Measurements from ENCODE around the gene MED29. TPM values are rescaled to one million over a fixed set of nuclear protein-coding genes. Genes with fewer than 3 reads are reported as not detected.

The MED29 gene
- total RNA-seq, 1 experiment from 2014 or later = 42.9 TPM

GRCh38 chr19:39389631-39390414, 1.4 kb upstream of the MED29 start:
- ChIA-PET CTCF (interaction anchor here (1.6 kb wide), 1 partner anchor 84 kb away, joined by 6 read pairs; no protein-coding TSS in a partner anchor), POLR2A (interaction anchor here (0.8 to 2.0 kb wide), 2 partner anchors 46 to 87 kb away, joined by 4 to 17 read pairs; partner anchors contain the start of gene RPS16)
- Mint-ChIP-seq H3K4me3 (peak overlapping the region; percentile 100), H3K27me3 (ENCODE audit: low read depth) (no peaks in the 10 kb centered on the region; the same call in 1 of the 2 replicates), H3K9me3 (no peaks in the 10 kb centered on the region), H3K36me3 (peaks cover 48% of the 10 kb centered on the region), H3K27ac (peak overlapping the region; percentile 99), H3K4me1 (peaks cover 21% of the 10 kb centered on the region)
- DNase-seq (ENCODE audit: low spot score) = no peak
- TF ChIP-seq GTF2I (CRISPR knock-in tag; conservative IDR thresholded peaks at IDR 0.05) (no peak), ZNF423 (CRISPR knock-in tag; IDR thresholded peaks at IDR 0.05) (no peak), ZBTB21 (CRISPR knock-in tag; IDR thresholded peaks at IDR 0.05; ENCODE audit: borderline replicate concordance) (no peak), RELA (CRISPR knock-in tag; IDR thresholded peaks at IDR 0.05; ENCODE audit: borderline replicate concordance) (no peak), E2F5 (CRISPR knock-in tag; IDR thresholded peaks at IDR 0.05) (no peak), ZBTB43 (CRISPR knock-in tag; IDR thresholded peaks at IDR 0.05) (no peak), CBFB (CRISPR knock-in tag; IDR thresholded peaks at IDR 0.05; ENCODE audit: low read depth) (no peak), E2F4 (CRISPR knock-in tag; IDR thresholded peaks at IDR 0.05; ENCODE audit: borderline replicate concordance, low read depth) (no peak), OVOL2 (CRISPR knock-in tag; IDR thresholded peaks at IDR 0.05; ENCODE audit: borderline replicate concordance) (no peak), JAZF1 (CRISPR knock-in tag; IDR thresholded peaks at IDR 0.05) (no peak), ZNF512 (CRISPR knock-in tag; IDR thresholded peaks at IDR 0.05; ENCODE audit: borderline replicate concordance) (no peak), CTCF (IDR thresholded peaks at IDR 0.05) (no peak)
- ATAC-seq = no peak

DNA sequence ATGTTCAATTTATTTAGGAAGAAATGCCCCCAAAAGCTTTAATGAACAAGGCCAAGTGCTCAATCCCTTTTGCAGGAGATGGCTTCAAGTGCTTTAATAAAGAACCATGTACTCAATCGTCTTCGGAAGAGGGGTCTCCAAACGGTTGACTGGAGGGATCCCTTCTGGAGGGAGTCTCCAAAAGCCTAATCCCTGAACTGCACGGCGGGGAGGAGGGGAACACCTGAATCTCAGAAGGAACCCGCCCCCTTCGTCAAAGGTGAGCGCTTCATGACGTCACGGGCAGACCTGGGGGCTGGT, 777 bp upstream of the MED29 start:
- TF ChIP-seq EMX1 (CRISPR knock-in tag; IDR thresholded peaks at IDR 0.05) = 0 out of 2 replicates have a peak, but pooled peaks have one; percentile 10
- TF ChIP-seq PRRX2 (CRISPR knock-in tag; IDR thresholded peaks at IDR 0.05) = no peak
- H3K27me3 Mint-ChIP-seq (ENCODE audit: low read depth) = no peaks in the 10 kb centered on the region; the same call in 1 of the 2 replicates
- peak overlapping the region; percentile 100 for H3K4me3 Mint-ChIP-seq
- ChIA-PET CTCF (interaction anchor here (1.6 to 2.3 kb wide), 3 partner anchors 11 to 84 kb away, joined by 6 to 17 read pairs (median 9); partner anchors contain the start of gene PLEKHG2), POLR2A (interaction anchor here (0.8 to 2.1 kb wide), 9 partner anchors 12 to 90 kb away, joined by 3 to 25 read pairs (median 4); partner anchors contain the start of genes PLEKHG2, RPS16 and TIMM50)
- ATAC-seq (no peak), DNase-seq (ENCODE audit: low spot score) (no peak)
- H3K27ac Mint-ChIP-seq = peak overlapping the region; percentile 99
- peaks cover 17% of the 10 kb centered on the region for H3K4me1 Mint-ChIP-seq
- H3K9me3 Mint-ChIP-seq = no peaks in the 10 kb centered on the region
- peaks cover 54% of the 10 kb centered on the region for H3K36me3 Mint-ChIP-seq

Data from WTC11 (cell line).